SH-SY5Y (cell line): Measurements from ENCODE around the gene SLC25A21.

Source experiments
- GATA2 ChIP-seq: IDR thresholded peaks from 2 replicates; pipeline ENCODE4 v1.6.1; 2011; ENCODE audit warnings: mild to moderate bottlenecking, low read depth, low read length
- GATA3 ChIP-seq: IDR thresholded peaks from 2 replicates; pipeline ENCODE4 v1.6.1; 2011; ENCODE audit warnings: low read depth, mild to moderate bottlenecking, low read length, moderate library complexity

DNA sequence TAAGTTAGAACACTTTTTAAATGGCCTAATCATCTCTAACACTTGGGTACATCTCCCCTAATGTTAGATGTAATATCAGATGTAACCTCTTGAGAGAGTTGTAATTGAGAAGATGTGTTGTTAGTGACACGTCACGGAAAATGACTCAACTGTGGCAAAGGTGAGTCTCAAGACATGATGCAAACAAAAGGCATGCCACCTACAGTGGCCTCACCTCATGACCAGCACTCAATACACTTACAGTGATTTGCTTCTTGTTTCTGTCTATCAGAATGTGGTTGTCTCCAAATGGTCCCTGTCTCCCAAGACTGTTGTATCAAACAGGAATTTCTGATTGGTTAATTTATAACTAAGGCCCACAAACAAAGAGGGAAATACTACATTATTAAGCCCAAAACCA lies 91.2 kb downstream of the SLC25A21 start:
- TF ChIP-seq GATA2 (no peak), GATA3 (no peak)
